ENCODE measurements around the gene LSM2. TPM values are rescaled to one million over a fixed set of nuclear protein-coding genes. Genes with fewer than 3 reads are reported as not detected.
A peak's percentile ranks its signal among the peaks of the same experiment; 100 is the strongest.

LSM2 gene
- total and polyA plus RNA-seq, 7 experiments from 2014 or later: 22.9 to 94.5 (median 31.1) TPM

DNA sequence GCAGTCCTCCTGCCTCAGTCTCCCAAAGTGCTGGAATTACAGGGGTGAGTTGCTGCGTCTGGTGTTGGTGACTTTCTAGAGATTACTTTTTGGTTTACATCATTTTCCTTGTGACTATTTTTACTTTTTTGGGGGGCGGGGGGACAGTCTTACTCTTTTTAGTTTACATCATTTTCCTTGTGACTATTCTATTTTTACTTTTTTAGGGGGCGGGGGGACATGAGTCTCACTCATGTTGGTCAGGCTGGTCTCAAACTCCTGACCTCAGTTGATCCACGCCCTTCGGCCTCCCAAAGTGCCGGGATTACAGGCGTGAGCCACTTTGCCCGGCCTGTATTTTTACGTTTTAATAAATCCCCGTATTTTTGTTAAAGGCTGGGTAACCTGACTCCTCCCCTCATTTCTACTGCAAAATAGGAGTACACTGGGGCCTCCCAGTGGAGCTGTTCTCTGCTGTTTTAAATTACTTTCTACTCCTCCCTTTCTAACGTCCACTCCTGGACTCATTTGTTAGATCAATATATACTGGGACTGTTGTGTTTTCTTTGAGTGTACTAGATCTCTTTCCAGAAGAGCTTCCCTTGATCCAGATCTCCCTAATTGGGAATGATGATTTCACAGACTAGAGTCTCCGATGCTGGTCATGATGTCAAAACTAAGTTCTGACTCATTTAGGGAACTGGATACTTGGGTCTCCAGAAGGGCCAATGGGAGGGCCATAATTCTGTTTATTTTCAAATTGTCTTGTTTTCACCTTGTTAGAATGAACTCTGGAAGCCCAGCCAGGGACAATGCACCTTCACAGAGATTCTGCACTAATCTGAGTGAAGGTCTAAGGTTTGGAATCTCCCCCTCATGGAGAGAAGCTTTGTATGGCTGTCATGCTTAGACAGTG is 30.0 kb upstream of the LSM2 start:
- ATAC-seq: no peak
- Histone ChIP-seq H3K27me3 (ENCODE audit: control insufficient read depth in 2 of 2, insufficient read depth in 2 of 2, low read length in 2 of 2) (no peaks in the 10 kb centered on the region), H3K4me3 (ENCODE audit: low read length) (peak overlapping the region; percentile 56), H3K27ac (ENCODE audit: low read depth, low read length) (peak overlapping the region; percentile 92), H3K9me3 (ENCODE audit: control insufficient read depth in 2 of 3, low read length in 3 of 3) (no peaks in the 10 kb centered on the region), H3K36me3 (ENCODE audit: control insufficient read depth in 2 of 3, insufficient read depth in 3 of 3, low read length in 3 of 3) (peaks cover 0 to 53% (median 14%) of the 10 kb centered on the region in 3 experiments), H3K4me1 (ENCODE audit: control insufficient read depth in 2 of 2, insufficient read depth in 2 of 2, low read length in 2 of 2) (peaks cover 34 to 35% of the 10 kb centered on the region in 2 donors)
- intact Hi-C loops (cut with micrococcal nuclease): loop anchor here (5.0 to 10.0 kb wide), 4 partner anchors 121 to 1018 kb away; partner anchors contain the start of genes MICA (in 1 of the 2), MICB (in 1 of the 2), NELFE (in 1 of the 2) and PSMB9 (in 1 of the 2)
- ChIA-PET CTCF (interaction anchor here (0.5 to 1.7 kb wide), 4 partner anchors 26 to 475 kb away, joined by 3 to 7 read pairs (median 4); partner anchors contain the start of gene NEU1), POLR2A (interaction anchor here (0.6 to 3.7 kb wide), 14 partner anchors 10 to 296 kb away, joined by 3 to 21 read pairs (median 5); partner anchors contain the start of genes ABHD16A, CSNK2B, DDAH2 and DDX39B)
- H3K9me3 Mint-ChIP-seq: no peaks in the 10 kb centered on the region
- peaks cover 3 to 40% (median 24%) of the 10 kb centered on the region in 5 donors for H3K36me3 Mint-ChIP-seq
- H3K27ac Mint-ChIP-seq: peak overlapping the region; percentile 91 to 100 (median 99)
- peaks cover 26 to 47% (median 39%) of the 10 kb centered on the region in 7 donors for H3K4me1 Mint-ChIP-seq
- peak overlapping the region; percentile 84 to 99 (median 99) for H3K4me3 Mint-ChIP-seq
- no peaks in the 10 kb centered on the region for H3K27me3 Mint-ChIP-seq
- peak in 1 of 9 donors; percentile 42 for DNase-seq

DNA sequence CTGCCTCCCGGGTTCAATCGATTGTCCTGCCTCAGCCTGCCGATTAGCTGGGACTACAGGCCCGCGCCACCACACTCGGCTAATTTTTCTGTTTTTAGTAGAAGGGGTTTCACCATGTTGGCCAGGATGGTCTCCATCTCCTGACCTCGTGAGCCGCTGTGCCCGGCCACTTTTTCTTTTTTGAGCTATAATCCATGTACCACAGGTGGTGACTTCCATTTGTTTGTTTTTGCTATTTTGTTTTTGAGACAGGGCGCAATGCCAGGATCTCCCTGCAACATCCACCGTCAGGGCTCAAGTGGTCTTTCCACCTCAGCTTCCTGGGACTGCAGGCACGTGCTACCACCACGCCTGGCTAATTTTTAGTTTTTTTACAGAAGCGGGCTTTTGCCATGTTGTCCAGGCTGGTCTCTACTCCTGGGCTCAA is 29.3 kb upstream of the LSM2 start:
- no peak for ATAC-seq
- Mint-ChIP-seq H3K36me3 (peaks cover 3 to 40% (median 24%) of the 10 kb centered on the region in 5 donors), H3K4me1 (peaks cover 26 to 49% (median 40%) of the 10 kb centered on the region in 7 donors), H3K9me3 (no peaks in the 10 kb centered on the region), H3K27ac (peak overlapping the region; percentile 91 to 100 (median 99)), H3K27me3 (no peaks in the 10 kb centered on the region), H3K4me3 (peak overlapping the region; percentile 84 to 99 (median 99))
- Histone ChIP-seq H3K9me3 (ENCODE audit: control insufficient read depth in 2 of 3, low read length in 3 of 3) (no peaks in the 10 kb centered on the region), H3K27ac (ENCODE audit: low read depth, low read length) (peak overlapping the region; percentile 92), H3K4me3 (ENCODE audit: low read length) (peak overlapping the region; percentile 56), H3K4me1 (ENCODE audit: control insufficient read depth in 2 of 2, insufficient read depth in 2 of 2, low read length in 2 of 2) (peaks cover 35 to 42% of the 10 kb centered on the region in 2 donors), H3K27me3 (ENCODE audit: control insufficient read depth in 2 of 2, insufficient read depth in 2 of 2, low read length in 2 of 2) (no peaks in the 10 kb centered on the region), H3K36me3 (ENCODE audit: control insufficient read depth in 2 of 3, insufficient read depth in 3 of 3, low read length in 3 of 3) (peaks cover 0 to 50% (median 14%) of the 10 kb centered on the region in 3 experiments)
- ChIA-PET POLR2A (interaction anchor here (0.7 to 3.7 kb wide), 14 partner anchors 9 to 318 kb away, joined by 3 to 21 read pairs (median 5); partner anchors contain the start of genes ABHD16A, CSNK2B, DDAH2 and DDX39B), CTCF (interaction anchor here (0.7 to 1.7 kb wide), 2 partner anchors 27 to 248 kb away, joined by 3 to 7 read pairs; partner anchors contain the start of gene NEU1)
- intact Hi-C loops (cut with micrococcal nuclease): loop anchor here (5.0 to 10.0 kb wide), 4 partner anchors 121 to 1019 kb away; partner anchors contain the start of genes MICA (in 1 of the 2), MICB (in 1 of the 2), NELFE (in 1 of the 2) and PSMB9 (in 1 of the 2)
- DNase-seq: no peak

- intact Hi-C loops (cut with micrococcal nuclease): loop anchor here (1.0 to 10.0 kb wide), 21 partner anchors 20 to 1020 kb away; partner anchors contain the start of genes ABHD16A (in 2 of the 2), BAG6 (in 2 of the 2), EHMT2 (in 2 of the 2) and PRRC2A (in 2 of the 2)
- peaks cover 3 to 40% (median 19%) of the 10 kb centered on the region in 5 donors for H3K36me3 Mint-ChIP-seq
- Histone ChIP-seq H3K36me3 (ENCODE audit: control insufficient read depth in 2 of 3, insufficient read depth in 3 of 3, low read length in 3 of 3) (peaks cover 0 to 35% (median 14%) of the 10 kb centered on the region in 3 experiments), H3K27ac (ENCODE audit: low read depth, low read length) (peak overlapping the region; percentile 92), H3K4me1 (ENCODE audit: control insufficient read depth in 2 of 2, insufficient read depth in 2 of 2, low read length in 2 of 2) (peaks cover 40 to 48% of the 10 kb centered on the region in 2 donors), H3K9me3 (ENCODE audit: control insufficient read depth in 2 of 3, low read length in 3 of 3) (no peaks in the 10 kb centered on the region), H3K27me3 (ENCODE audit: control insufficient read depth in 2 of 2, insufficient read depth in 2 of 2, low read length in 2 of 2) (no peaks in the 10 kb centered on the region), H3K4me3 (ENCODE audit: low read length) (peak overlapping the region; percentile 73)
- H3K9me3 Mint-ChIP-seq: no peaks in the 10 kb centered on the region
- ATAC-seq (peak; percentile 82), DNase-seq (peak; percentile 77 to 84 (median 82))
- POLR2A ChIA-PET: interaction anchor here (0.7 to 3.7 kb wide), 19 partner anchors 8 to 217 kb away, joined by 3 to 21 read pairs (median 5); partner anchors contain the start of genes ABHD16A, BAG6, C6orf47 and CSNK2B
- H3K27me3 Mint-ChIP-seq: no peaks in the 10 kb centered on the region
- H3K4me1 Mint-ChIP-seq: peaks cover 31 to 64% (median 53%) of the 10 kb centered on the region in 7 donors
- CTCF ChIA-PET: interaction anchor here (1.6 kb wide), 1 partner anchor 153 kb away, joined by 4 read pairs; no protein-coding TSS in a partner anchor
- peak overlapping the region; percentile 84 to 99 (median 99) for H3K4me3 Mint-ChIP-seq
- H3K27ac Mint-ChIP-seq: peak overlapping the region; percentile 91 to 100 (median 99)
These were observed 27.8 kb upstream of the LSM2 start for GRCh38 chr6:31834367-31835250.

DNA sequence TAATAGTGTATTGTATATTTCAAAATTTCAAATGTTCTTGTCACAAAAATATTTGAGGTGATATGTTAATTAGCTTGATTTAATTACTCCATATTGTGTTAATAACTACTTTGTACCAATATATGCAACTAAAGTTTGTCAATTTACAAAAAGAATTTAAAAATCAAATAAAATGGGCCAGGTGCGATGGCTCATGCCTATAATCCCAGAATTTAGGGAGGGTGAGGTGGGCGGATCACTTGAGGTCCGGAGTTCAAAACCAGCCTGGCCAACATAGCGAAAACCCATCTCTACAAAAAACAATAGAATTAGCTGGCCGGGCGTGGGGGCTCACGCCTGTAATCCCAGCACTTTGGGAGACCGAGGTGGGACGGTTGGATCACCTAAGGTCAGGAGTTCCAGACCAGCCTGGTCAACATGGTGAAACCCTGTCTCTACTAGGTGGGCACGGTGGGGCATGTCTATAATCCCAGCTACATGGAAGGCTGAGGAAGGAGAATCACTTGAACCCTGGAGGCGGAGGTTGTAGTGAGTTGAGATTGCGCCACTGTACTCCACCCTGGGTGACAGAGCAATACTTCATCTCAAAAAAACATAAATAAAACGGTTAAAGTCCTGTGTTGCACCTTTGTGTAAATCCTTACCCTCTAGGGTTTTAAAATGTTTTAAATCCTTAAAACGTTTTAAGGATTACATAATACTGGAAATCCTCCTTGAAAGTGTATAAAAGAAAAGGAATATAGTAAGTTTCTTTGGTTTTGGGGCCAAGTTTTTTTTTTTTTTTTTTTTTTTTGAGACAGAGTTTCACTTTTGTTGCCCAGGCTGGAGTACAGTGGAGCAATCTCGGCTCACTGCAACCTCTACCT is 24.8 kb upstream of the LSM2 start:
- Mint-ChIP-seq H3K4me3 (peak overlapping the region; percentile 86 to 100 (median 96)), H3K9me3 (no peaks in the 10 kb centered on the region), H3K27me3 (no peaks in the 10 kb centered on the region), H3K4me1 (peaks cover 17 to 45% (median 40%) of the 10 kb centered on the region in 7 donors), H3K36me3 (peaks cover 0 to 18% (median 4%) of the 10 kb centered on the region in 5 donors), H3K27ac (peak overlapping the region in 6 of 9 donors; percentile 22 to 96 (median 81))
- intact Hi-C loops (cut with micrococcal nuclease): loop anchor here (2.0 to 10.0 kb wide), 6 partner anchors 15 to 1023 kb away; partner anchors contain the start of genes MICA (in 1 of the 2), MICB (in 1 of the 2), PSMB9 (in 1 of the 2) and TAP1 (in 1 of the 2)
- POLR2A ChIA-PET: interaction anchor here (0.6 to 4.4 kb wide), 16 partner anchors 9 to 1003 kb away, joined by 3 to 33 read pairs (median 6); partner anchors contain the start of genes C6orf47, CSNK2B, DDAH2 and GPANK1
- Histone ChIP-seq H3K27me3 (ENCODE audit: control insufficient read depth in 2 of 2, insufficient read depth in 2 of 2, low read length in 2 of 2) (no peaks in the 10 kb centered on the region), H3K4me1 (ENCODE audit: control insufficient read depth in 2 of 2, insufficient read depth in 2 of 2, low read length in 2 of 2) (peaks cover 18 to 28% of the 10 kb centered on the region in 2 donors), H3K27ac (ENCODE audit: low read depth, low read length) (no peak overlapping the region), H3K9me3 (ENCODE audit: control insufficient read depth in 2 of 3, low read length in 3 of 3) (no peaks in the 10 kb centered on the region), H3K36me3 (ENCODE audit: control insufficient read depth in 2 of 3, insufficient read depth in 3 of 3, low read length in 3 of 3) (peaks cover 0 to 9% (median 0%) of the 10 kb centered on the region in 3 experiments), H3K4me3 (ENCODE audit: low read length) (no peak overlapping the region)
- CTCF ChIA-PET: interaction anchor here (0.6 to 2.4 kb wide), 14 partner anchors 14 to 280 kb away, joined by 3 to 23 read pairs (median 4); partner anchors contain the start of genes DDAH2, LY6G5C, NEU1 and VARS1
- no peak for DNase-seq
- ATAC-seq: no peak
